Loucy (cell line): ENCODE data around the gene PCSK2.

Experiments
- H2AFZ ChIP-seq: fragments of 200-600 bp; sonication (generic); 2 replicates; pipeline ENCODE4 v1.6.0; 2016; ENCODE audit warnings: antibody characterized with exemption, mild to moderate bottlenecking, low read length, moderate library complexity
- H3F3A ChIP-seq: fragments of 200-600 bp; 2 replicates; pipeline ENCODE4 v1.6.0; 2016; ENCODE audit warnings: antibody characterized with exemption, low read depth, mild to moderate bottlenecking
- H3K27me3 ChIP-seq: fragments of 200-600 bp; sonication (generic); 2 replicates; pipeline ENCODE4 v1.6.1; 2014; ENCODE audit warnings: low read length, mild to moderate bottlenecking; ENCODE audit not compliant: insufficient read depth, poor library complexity, severe bottlenecking
- H3K36me3 ChIP-seq: fragments of 200-600 bp; sonication (generic); 2 replicates; pipeline ENCODE4 v1.6.1; 2016; ENCODE audit warnings: low read length; ENCODE audit not compliant: insufficient read depth
- H3K4me1 ChIP-seq: fragments of 200-600 bp; sonication (generic); 2 replicates; pipeline ENCODE4 v1.5.1; 2014; ENCODE audit warnings: low read length, mild to moderate bottlenecking; ENCODE audit not compliant: insufficient read depth, poor library complexity, severe bottlenecking
- H3K4me2 ChIP-seq: fragments of 200-600 bp; sonication (generic); 2 replicates; pipeline ENCODE4 v1.6.0; 2014; ENCODE audit warnings: antibody characterized with exemption, low read length, low read depth, mild to moderate bottlenecking; ENCODE audit not compliant: poor library complexity, severe bottlenecking
- H3K4me3 ChIP-seq: fragments of 200-600 bp; sonication (generic); 2 replicates; pipeline ENCODE4 v1.5.1; 2014; ENCODE audit warnings: low read length, mild to moderate bottlenecking, mixed read lengths; ENCODE audit not compliant: poor library complexity, severe bottlenecking
- H3K79me2 ChIP-seq: fragments of 200-600 bp; sonication (generic); 2 replicates; pipeline ENCODE4 v1.6.1; 2014; ENCODE audit warnings: low read length; ENCODE audit not compliant: insufficient read depth
- H3K9ac ChIP-seq: fragments of 200-600 bp; sonication (generic); 2 replicates; pipeline ENCODE4 v1.6.0; 2014; ENCODE audit warnings: mild to moderate bottlenecking, low read depth, low read length, moderate library complexity; ENCODE audit not compliant: poor library complexity, severe bottlenecking
- H3K9me2 ChIP-seq: fragments of 200-600 bp; sonication (generic); replicated peaks from 2 replicates; pipeline ENCODE4 v1.6.1; 2016; ENCODE audit warnings: low read depth, low read length, mixed read lengths
- H3K9me3 ChIP-seq: fragments of 200-600 bp; sonication (generic); 2 replicates; pipeline ENCODE4 v1.6.1; 2014; ENCODE audit warnings: mild to moderate bottlenecking, antibody characterized with exemption, low read length, low read depth; ENCODE audit not compliant: insufficient read depth
- H4K20me1 ChIP-seq: fragments of 200-600 bp; sonication (generic); 2 replicates; pipeline ENCODE4 v1.6.0; 2014; ENCODE audit warnings: antibody characterized with exemption, low read length, mild to moderate bottlenecking; ENCODE audit not compliant: insufficient read depth, poor library complexity, severe bottlenecking
- EZH2phosphoT487 ChIP-seq: fragments of 200-600 bp; IDR thresholded peaks from 2 replicates; pipeline ENCODE4 v1.6.1; 2018; ENCODE audit warnings: antibody characterized with exemption, mild to moderate bottlenecking, moderate library complexity, borderline replicate concordance
- TF ChIP-seq, protein P1 (sequence below): fragments of 200-600 bp; sonication (generic); conservative IDR thresholded peaks from 2 replicates; pipeline ENCODE4 v1.5.1; 2014; ENCODE audit warnings: mild to moderate bottlenecking, antibody characterized with exemption, low read length

The PCSK2 gene

GRCh38 chr20:17226410-17227218 lies at the start of gene PCSK2:
Gene PCSK2, plus strand, starts transcription at chr20:17227040. Its CDS starts 266 bp downstream, at chr20:17227306.
- Histone ChIP-seq H3K9me2 (no peaks in the 10 kb centered on the region), H3K27me3 (no peaks in the 10 kb centered on the region), H3K4me1 (no peaks in the 10 kb centered on the region), H3K9ac (no peak within 1 kb of the TSS), H3K4me2 (no peak within 1 kb of the TSS), H4K20me1 (no peaks in the 10 kb centered on the region), H3F3A (no peaks in the 10 kb centered on the region), H3K79me2 (no peaks in the 10 kb centered on the region), H3K36me3 (no peaks in the 10 kb centered on the region), H3K9me3 (no peaks in the 10 kb centered on the region), H3K4me3 (no peak within 1 kb of the TSS), H2AFZ (no peak within 1 kb of the TSS)
- no peak for TF ChIP-seq EZH2phosphoT487
- TF ChIP-seq, protein P1, sequence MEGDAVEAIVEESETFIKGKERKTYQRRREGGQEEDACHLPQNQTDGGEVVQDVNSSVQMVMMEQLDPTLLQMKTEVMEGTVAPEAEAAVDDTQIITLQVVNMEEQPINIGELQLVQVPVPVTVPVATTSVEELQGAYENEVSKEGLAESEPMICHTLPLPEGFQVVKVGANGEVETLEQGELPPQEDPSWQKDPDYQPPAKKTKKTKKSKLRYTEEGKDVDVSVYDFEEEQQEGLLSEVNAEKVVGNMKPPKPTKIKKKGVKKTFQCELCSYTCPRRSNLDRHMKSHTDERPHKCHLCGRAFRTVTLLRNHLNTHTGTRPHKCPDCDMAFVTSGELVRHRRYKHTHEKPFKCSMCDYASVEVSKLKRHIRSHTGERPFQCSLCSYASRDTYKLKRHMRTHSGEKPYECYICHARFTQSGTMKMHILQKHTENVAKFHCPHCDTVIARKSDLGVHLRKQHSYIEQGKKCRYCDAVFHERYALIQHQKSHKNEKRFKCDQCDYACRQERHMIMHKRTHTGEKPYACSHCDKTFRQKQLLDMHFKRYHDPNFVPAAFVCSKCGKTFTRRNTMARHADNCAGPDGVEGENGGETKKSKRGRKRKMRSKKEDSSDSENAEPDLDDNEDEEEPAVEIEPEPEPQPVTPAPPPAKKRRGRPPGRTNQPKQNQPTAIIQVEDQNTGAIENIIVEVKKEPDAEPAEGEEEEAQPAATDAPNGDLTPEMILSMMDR, result no peak

GRCh38 chr20:17177341-17177740 lies 49.5 kb upstream of the PCSK2 start:
- Histone ChIP-seq H3K9me3 (peaks cover 3% of the 10 kb centered on the region; the same call in 1 of the 2 replicates), H2AFZ (no peak overlapping the region), H3K9me2 (0 out of 2 replicates have a peak, but pooled peaks cover 6% of the 10 kb centered on the region), H3K79me2 (no peaks in the 10 kb centered on the region), H3K36me3 (no peaks in the 10 kb centered on the region), H3K9ac (no peak overlapping the region), H3K4me3 (no peak overlapping the region), H4K20me1 (no peaks in the 10 kb centered on the region), H3K4me2 (no peak overlapping the region), H3F3A (no peaks in the 10 kb centered on the region), H3K4me1 (no peaks in the 10 kb centered on the region), H3K27me3 (no peaks in the 10 kb centered on the region)
- TF ChIP-seq, protein P1, result no peak
- no peak for TF ChIP-seq EZH2phosphoT487

DNA sequence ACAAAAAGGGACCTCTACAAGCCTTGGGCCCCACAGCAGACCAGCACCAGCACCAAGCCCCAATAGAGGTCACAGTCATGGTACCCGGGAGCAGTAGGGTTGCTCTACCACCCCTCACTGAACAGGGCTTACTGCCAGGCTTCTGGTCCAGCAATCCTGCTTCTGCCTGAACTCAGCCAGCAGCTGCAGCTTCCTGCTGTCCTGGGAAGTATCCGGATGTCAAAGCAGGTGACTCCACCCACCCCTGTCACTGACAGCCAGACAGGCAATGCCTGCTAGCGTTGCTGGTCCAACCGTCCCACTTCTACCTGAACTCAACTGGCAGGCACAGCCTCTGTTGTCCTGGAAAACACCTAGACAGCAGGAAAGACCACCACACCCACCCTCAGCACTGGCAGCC lies 47.0 kb upstream of the PCSK2 start:
- Histone ChIP-seq H3F3A (no peaks in the 10 kb centered on the region), H4K20me1 (no peaks in the 10 kb centered on the region), H3K9me3 (peaks cover 3% of the 10 kb centered on the region; the same call in 1 of the 2 replicates), H3K36me3 (no peaks in the 10 kb centered on the region), H3K4me3 (no peak overlapping the region), H2AFZ (no peak overlapping the region), H3K4me1 (no peaks in the 10 kb centered on the region), H3K79me2 (no peaks in the 10 kb centered on the region), H3K9ac (no peak overlapping the region), H3K9me2 (0 out of 2 replicates have a peak, but pooled peaks cover 6% of the 10 kb centered on the region), H3K27me3 (no peaks in the 10 kb centered on the region), H3K4me2 (no peak overlapping the region)
- no peak for TF ChIP-seq EZH2phosphoT487
- TF ChIP-seq, protein P1, result no peak
